Lower leg skin (tissue), 3 donors: ENCODE results near the gene WASF1.

ENCODE experiments used
- POLR2A ChIP-seq, 2 donors: fragments of 450-650 bp; IDR thresholded peaks; one replicate each; pipeline ENCODE4 v1.6.1; 2016 to 2017; ENCODE audit warnings: antibody characterized with exemption in 2 of 2, mild to moderate bottlenecking in 1 of 2, moderate library complexity in 1 of 2
- TF ChIP-seq, protein P1 (sequence below), 3 donors: fragments of 450-650 bp; IDR thresholded peaks; one replicate each; pipeline ENCODE4 v1.5.1; 2016; ENCODE audit warnings: antibody characterized with exemption in 3 of 3, mild to moderate bottlenecking in 3 of 3, moderate library complexity in 2 of 3

GRCh38 chr6:110105296-110105695 is 74.2 kb downstream of the WASF1 start:
- TF ChIP-seq, protein P1, sequence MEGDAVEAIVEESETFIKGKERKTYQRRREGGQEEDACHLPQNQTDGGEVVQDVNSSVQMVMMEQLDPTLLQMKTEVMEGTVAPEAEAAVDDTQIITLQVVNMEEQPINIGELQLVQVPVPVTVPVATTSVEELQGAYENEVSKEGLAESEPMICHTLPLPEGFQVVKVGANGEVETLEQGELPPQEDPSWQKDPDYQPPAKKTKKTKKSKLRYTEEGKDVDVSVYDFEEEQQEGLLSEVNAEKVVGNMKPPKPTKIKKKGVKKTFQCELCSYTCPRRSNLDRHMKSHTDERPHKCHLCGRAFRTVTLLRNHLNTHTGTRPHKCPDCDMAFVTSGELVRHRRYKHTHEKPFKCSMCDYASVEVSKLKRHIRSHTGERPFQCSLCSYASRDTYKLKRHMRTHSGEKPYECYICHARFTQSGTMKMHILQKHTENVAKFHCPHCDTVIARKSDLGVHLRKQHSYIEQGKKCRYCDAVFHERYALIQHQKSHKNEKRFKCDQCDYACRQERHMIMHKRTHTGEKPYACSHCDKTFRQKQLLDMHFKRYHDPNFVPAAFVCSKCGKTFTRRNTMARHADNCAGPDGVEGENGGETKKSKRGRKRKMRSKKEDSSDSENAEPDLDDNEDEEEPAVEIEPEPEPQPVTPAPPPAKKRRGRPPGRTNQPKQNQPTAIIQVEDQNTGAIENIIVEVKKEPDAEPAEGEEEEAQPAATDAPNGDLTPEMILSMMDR (IDR thresholded peaks at IDR 0.05), result no peak
- no peak for TF ChIP-seq POLR2A (IDR thresholded peaks at IDR 0.05)
